ENCODE results near the gene TWSG1. TPM values are rescaled to one million over a fixed set of nuclear protein-coding genes. Genes with fewer than 3 reads are reported as not detected.

Gene TWSG1
- total and polyA plus RNA-seq, 8 donors, result 8.2 to 76.0 (median 23.6) TPM

- WGBS, 5 donors, result 79 to 87% (median 87%) methylated on average over 24 of the region's 24 CpGs
- Histone ChIP-seq H3K36me3 (peaks cover 0 to 14% (median 5%) of the 10 kb centered on the region in 4 donors), H3K9me3 (no peaks in the 10 kb centered on the region), H3K27ac (no peak overlapping the region), H3K27me3 (no peaks in the 10 kb centered on the region), H3K4me1 (peaks cover 0 to 10% (median 0%) of the 10 kb centered on the region in 4 donors), H3K4me3 (no peak overlapping the region)
- intact Hi-C loops (cut with DNase I; ENCODE audit: low total_unique reads), result no loop called here
- DNase-seq, result no peak
- no peak for TF ChIP-seq EP300 (IDR thresholded peaks at IDR 0.05)
- TF ChIP-seq POLR2AphosphoS5 (IDR thresholded peaks at IDR 0.05), result no peak
- no peak for TF ChIP-seq POLR2A (IDR thresholded peaks at IDR 0.05)
- no peak for TF ChIP-seq CTCF (IDR thresholded peaks at IDR 0.05)
These were observed 69.4 kb downstream of the TWSG1 start for GRCh38 chr18:9403795-9404564.

- peak in 1 of 2 donors; percentile 35 for DNase-seq
- H3K9me3 ChIP-seq, result no peaks in the 10 kb centered on the region
- WGBS, 5 donors, result 72 to 92% (median 80%) methylated on average over 15 to 19 of the region's 19 CpGs
- TF ChIP-seq POLR2AphosphoS5 (IDR thresholded peaks at IDR 0.05) (no peak), EP300 (IDR thresholded peaks at IDR 0.05) (no peak)
- H3K4me1 ChIP-seq, result peaks cover 0 to 10% (median 0%) of the 10 kb centered on the region in 4 donors
- H3K27ac ChIP-seq, result peak overlapping the region in 2 of 5 donors; percentile 4 to 32
- no peak overlapping the region for H3K4me3 ChIP-seq
- H3K36me3 ChIP-seq, result peaks cover 0 to 11% (median 3%) of the 10 kb centered on the region in 4 donors
- intact Hi-C loops (cut with DNase I; ENCODE audit: low total_unique reads), result no loop called here
- no peaks in the 10 kb centered on the region for H3K27me3 ChIP-seq
These were observed 70.0 kb downstream of the TWSG1 start for GRCh38 chr18:9404565-9405060.

GRCh38 chr18:9405130-9405529 lies 70.6 kb downstream of the TWSG1 start:
- no peaks in the 10 kb centered on the region for H3K9me3 ChIP-seq
- no peak for DNase-seq
- no peak overlapping the region for H3K4me3 ChIP-seq
- TF ChIP-seq POLR2AphosphoS5 (IDR thresholded peaks at IDR 0.05) (no peak), CTCF (IDR thresholded peaks at IDR 0.05) (no peak), POLR2A (IDR thresholded peaks at IDR 0.05) (no peak), EP300 (IDR thresholded peaks at IDR 0.05) (no peak)
- peak overlapping the region in 1 of 5 donors; percentile 4 for H3K27ac ChIP-seq
- intact Hi-C loops (cut with DNase I; ENCODE audit: low total_unique reads), result no loop called here
- H3K27me3 ChIP-seq, result no peaks in the 10 kb centered on the region
- H3K36me3 ChIP-seq, result peaks cover 0 to 6% (median under 1%) of the 10 kb centered on the region in 4 donors
- peaks cover 0 to 7% (median 0%) of the 10 kb centered on the region in 4 donors for H3K4me1 ChIP-seq
- WGBS, 5 donors, result 85 to 92% (median 90%) methylated on average over 7 of the region's 7 CpGs

GRCh38 chr18:9405977-9406376 lies 71.4 kb downstream of the TWSG1 start:
- no peak for DNase-seq
- Histone ChIP-seq H3K27ac (no peak overlapping the region), H3K36me3 (peaks cover 0 to 5% (median 0%) of the 10 kb centered on the region in 4 donors), H3K4me3 (no peak overlapping the region), H3K27me3 (no peaks in the 10 kb centered on the region), H3K9me3 (no peaks in the 10 kb centered on the region), H3K4me1 (no peaks in the 10 kb centered on the region)
- intact Hi-C loops (cut with DNase I; ENCODE audit: low total_unique reads), result no loop called here
- 95 to 98% (median 97%) methylated on average over 6 of the region's 6 CpGs for WGBS, 5 donors
- TF ChIP-seq CTCF (IDR thresholded peaks at IDR 0.05), result no peak
- TF ChIP-seq POLR2AphosphoS5 (IDR thresholded peaks at IDR 0.05), result no peak
- TF ChIP-seq EP300 (IDR thresholded peaks at IDR 0.05), result no peak
- TF ChIP-seq POLR2A (IDR thresholded peaks at IDR 0.05), result no peak

GRCh38 chr18:9410515-9410914 lies 75.9 kb downstream of the TWSG1 start:
- TF ChIP-seq EP300 (IDR thresholded peaks at IDR 0.05) (no peak), POLR2AphosphoS5 (IDR thresholded peaks at IDR 0.05) (no peak), POLR2A (IDR thresholded peaks at IDR 0.05) (no peak), CTCF (IDR thresholded peaks at IDR 0.05) (no peak)
- DNase-seq, result no peak
- Histone ChIP-seq H3K27ac (no peak overlapping the region), H3K4me1 (no peaks in the 10 kb centered on the region), H3K36me3 (no peaks in the 10 kb centered on the region), H3K4me3 (no peak overlapping the region), H3K27me3 (no peaks in the 10 kb centered on the region), H3K9me3 (no peaks in the 10 kb centered on the region)
- intact Hi-C loops (cut with DNase I; ENCODE audit: low total_unique reads), result no loop called here
- WGBS, 5 donors, result 48 to 74% (median 57%) methylated on average over 1 of the region's 1 CpG
